HG02763 (cell line): Measurements from ENCODE around the gene UGP2.
"Not testable (repeated sequence)": the region's sequence is repeated elsewhere in the genome, so short reads cannot be mapped to it uniquely, and the experiment has no call there.

ENCODE experiments used
- ATAC-seq: cut with Tn5 transposase; IDR thresholded peaks from one replicate; pipeline ENCODE4 v1.9.1; 2021; ENCODE audit warnings: mild to moderate bottlenecking, moderate library complexity; ENCODE audit not compliant: unreplicated experiment

Gene UGP2

DNA sequence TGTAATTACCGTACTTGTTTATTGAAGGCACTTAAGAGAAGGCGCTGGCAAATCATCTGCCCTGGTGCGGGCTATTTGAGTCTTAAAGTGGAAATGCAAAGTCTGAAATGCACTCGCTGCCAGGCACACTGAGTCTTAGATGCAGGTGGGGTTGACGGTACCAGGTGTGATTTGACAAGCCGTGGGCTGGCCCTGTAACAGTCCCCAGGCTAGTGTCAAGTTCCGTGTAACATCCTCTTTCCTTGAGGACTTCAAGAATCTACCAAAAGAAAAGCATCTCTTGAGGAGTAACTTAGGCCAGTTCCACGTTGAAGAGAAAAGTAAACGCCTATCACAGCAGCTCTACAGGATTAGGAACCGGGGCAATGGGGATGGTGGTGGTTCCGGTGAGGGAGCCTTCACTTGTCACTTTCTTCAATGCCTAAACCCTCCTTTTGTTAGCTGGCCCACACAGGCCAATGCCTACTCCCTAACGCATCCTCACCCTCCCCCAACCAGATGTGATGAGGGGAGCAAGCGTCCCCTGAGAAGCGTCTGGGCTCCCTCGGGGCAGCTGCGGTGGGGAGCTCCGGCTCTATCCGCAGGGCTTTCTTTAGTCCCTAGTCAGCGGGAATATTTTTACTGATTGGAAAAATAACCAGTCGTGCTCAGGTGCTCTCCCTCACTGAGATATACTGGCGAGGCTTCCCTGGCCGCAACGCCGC is 1.5 kb upstream of the UGP2 start:
- ATAC-seq = peak; percentile 27

DNA sequence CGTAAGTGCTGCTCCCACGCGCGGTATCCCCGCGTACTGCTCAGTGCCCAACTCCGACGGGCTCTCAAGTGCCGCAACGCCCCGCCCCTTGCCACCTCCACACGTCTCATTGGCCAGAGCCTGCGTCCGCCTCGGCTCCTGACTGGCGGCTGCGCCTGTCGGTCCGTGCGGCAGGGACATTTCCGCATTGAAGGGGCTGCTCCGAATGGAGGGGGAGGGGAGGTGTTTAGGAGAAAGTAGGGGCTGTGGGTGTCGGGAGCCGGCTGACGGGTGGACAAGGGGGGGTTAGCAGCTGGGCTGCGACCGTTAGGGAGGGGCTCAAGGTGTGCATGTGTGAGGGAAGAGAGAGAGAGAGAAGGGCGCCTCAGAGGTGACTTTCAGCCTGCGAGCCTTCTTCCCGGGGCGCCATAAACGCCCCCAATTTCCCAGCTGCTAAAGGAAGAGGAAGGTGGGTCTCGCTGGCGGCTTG is 877 bp upstream of the UGP2 start:
- peak; percentile 93 for ATAC-seq

DNA sequence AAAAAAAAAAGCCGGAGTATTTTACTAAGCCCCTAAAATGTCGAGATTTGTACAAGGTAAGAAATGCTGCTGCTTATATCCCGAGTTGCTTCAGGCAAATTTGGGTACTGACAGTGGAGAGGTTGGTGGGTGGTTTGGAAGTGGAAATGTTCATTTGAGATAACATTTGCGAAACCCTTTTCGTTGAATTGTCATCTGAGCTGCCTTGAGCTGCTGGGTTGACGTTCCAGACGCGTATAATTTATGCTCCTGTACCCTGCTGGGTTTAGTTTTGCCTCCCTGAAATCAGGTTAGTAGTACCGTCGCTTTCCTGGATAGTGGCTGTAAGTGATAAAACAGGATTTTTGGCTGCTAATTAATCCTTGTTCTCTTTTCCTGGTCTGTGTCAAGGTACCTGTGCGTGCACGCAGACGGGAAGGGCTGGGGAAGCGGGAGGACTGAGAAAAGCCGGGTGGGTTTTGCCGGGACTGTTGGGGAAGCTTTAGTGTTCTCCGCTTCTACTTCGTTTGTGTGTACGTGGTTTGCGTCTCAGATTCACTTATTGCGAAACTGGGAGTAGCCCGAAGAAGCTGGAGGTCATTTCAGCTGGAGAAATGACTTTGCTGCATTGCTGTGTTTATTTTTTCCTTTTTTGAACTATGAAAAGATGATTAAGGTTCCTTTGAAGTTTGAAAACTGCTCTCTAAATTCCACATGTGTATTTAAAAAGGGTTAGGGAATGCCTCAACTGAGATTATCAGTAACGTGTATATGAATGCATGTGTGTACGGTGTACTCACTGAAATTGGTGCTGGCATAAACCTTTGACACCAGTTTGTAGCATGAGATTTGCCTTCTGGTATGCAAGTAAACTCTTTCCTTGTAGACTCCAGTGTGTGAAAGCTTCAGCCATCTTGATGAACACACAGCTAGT is 709 bp downstream of the UGP2 start:
- ATAC-seq = no peak

DNA sequence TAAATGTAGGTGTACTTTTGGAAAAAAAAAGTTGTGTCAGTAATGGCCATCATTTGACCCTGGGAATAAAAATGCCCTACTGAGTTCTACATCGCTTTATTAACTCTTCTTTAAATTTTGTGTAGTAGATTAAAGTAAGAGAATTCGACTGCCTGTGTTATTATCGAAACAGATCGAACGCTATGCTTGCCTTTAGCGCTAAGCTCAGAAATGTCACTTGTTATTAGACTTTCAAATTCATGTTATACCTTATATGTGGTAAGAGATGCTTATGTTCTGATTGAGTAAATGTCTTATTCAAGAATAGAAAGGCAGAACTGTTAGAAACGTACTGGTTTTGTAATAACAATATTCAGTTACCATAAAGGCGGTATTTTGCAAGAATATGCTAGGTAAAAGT is 1.4 kb downstream of the UGP2 start:
- ATAC-seq = no peak

DNA sequence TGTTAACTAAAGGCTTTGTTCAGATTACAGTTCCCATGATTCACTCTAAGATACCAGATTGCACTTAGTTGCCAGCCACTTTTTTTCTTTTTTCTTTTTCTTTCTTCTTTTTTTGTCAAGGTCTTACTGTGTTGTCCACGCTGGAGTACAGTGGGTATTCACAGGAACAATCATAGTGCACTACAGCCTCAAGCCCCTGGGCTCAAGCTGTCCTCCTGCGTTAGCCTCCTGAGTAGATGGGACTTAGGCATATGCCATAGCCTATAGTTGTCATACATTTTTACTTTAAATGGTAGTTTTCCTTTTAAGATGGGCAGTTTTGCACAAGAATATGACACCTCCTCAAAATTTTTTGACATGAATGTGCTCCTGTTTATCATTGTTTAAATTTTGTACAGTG is 2.1 kb downstream of the UGP2 start:
- no peak for ATAC-seq

DNA sequence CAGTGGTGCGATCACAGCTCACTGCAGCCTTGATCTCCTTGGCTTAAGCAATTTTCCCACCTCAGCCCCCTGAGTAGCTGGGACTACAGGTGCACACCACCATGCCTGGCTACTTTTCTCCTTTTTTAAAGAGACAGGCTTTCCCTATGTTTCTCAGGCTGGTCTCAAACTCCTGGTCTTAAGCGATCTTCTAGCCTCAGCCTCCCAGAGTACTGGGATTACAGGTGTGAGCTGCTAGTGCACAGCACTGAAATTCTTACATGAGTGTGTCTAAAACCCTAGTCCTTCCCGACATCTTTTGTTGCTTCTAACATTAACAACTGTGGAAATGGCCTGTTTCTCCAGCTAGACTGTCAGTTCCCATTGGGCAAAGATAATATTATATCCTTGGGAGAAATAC is 2.9 kb downstream of the UGP2 start:
- no peak for ATAC-seq

DNA sequence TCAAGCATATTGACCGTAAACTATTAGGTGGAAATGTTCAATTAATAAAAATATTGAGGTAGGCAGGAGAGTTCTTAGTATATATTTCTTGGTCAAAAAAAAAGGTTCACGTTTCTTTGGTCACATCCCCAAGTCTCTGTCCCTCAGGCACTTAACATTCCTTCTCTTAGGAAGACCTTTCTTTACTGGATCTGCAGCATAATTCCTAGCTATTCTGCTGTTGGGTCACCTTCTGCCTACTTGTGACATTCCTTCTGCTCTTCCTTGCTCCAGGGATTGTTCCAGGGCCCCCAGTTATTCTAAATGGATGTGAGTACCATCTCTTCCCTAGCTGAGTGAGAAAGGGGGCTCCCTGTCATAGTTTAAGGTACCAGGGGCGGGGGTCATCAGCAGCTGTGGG is 4.2 kb downstream of the UGP2 start:
- ATAC-seq = no peak

DNA sequence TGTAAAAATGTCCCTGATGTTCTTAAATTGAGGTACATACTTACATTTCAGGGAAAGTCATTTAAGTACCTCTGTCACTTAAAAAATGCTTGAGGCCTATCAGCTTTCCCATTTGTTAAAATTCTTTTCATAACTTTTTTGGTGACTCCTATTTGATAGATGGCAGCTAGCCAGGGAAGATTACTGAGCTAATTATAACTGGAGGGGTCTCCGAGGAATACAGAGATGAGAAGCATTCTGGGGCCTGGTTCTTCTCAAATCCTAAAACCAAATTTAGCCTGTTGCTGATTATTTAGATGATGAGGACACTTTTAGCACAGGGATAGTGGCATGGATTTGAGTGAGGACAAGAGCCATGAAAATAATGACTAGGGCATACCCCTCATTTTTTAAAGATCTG is 4.8 kb downstream of the UGP2 start:
- no peak for ATAC-seq

DNA sequence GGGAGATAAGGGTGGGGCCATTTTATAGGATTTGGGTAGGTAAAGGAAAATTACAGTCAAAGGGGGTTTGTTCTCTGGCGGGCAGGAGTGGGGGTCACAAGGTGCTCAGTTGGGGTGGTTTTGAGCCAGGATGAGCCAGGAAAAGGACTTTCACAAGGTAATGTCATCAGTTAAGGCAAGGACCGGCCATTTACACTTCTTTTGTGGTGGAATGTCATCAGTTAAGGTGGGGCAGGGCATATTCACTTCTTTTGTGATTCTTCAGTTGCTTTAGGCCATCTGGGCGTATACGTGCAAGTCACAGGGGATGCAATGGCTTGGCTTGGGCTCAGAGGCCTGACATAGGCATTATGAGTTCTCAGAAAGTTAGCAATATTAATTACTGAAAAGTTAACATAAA is 5.9 kb downstream of the UGP2 start:
- not testable (repeated sequence) for ATAC-seq

DNA sequence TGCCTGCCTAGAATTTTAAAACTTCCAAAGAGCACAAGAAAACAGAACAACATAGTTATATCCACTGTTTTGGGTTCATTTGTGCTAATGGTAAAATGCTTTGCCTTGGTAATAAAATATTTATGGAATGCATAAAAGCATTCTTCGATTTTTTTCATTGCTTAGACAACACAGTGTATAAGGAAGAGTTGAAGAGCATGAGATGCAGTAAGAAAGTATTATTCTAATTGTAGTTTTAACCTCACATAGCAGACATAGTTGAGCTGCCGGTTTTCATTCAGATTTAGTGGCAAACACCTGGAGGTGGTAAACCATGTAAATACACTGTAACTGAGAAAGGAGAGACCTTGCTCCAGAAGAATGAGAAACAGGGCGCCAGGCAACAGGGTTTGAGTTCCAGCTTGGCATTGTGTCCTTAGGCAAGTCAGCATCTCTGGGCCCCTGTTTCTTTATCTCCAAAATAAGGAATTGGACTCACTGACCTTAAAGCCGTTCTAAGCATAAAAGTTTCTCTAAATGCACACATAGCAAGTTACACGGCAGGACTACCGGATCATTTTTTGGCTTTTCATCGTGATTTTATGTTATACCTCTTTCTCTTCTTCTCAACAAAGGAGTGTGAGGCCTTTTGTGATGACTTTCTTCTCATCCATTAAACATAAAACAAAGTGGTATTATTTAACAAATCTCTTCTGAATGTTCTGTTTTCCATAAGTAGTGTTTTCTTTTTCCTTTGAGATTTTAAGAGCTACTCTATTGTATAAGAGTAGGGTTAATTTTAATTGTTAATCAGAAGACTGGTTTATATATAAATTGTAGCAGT is 7.9 kb downstream of the UGP2 start:
- no peak for ATAC-seq

DNA sequence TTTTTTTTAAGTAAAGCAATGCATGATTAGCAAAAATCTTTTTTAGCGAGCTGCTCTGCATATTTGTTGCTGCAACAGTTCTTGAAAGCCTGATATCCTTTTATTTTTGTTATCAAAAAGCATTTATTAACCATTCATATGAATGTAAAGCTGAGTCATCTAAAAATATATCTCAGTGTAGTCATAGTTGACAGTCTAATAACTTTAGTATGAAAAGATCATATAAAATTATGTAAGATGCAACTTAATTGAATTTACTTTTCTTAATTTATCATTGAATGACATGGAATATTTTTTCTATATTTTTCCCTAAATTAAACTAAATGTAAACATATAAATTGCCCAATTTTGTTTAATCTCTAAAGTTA is 8.5 kb downstream of the UGP2 start:
- ATAC-seq = no peak

DNA sequence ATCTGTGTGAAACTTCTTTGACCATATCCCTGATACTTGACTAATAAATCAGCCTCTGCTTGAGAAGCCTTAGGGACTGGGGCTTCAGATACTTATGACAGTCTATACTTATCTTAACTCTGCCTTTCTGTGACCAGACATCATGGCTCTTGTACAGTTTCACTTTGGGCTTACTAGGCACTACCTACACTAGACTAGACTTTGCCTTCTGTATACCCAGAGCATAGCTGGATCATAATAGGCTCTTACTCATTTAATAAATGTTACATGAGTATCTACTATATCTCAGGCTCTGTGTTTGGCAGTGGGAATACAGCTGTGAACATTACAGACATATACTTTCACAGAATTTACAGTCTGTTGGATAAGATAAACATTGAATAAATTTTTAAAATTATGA is 9.0 kb downstream of the UGP2 start:
- ATAC-seq = no peak

DNA sequence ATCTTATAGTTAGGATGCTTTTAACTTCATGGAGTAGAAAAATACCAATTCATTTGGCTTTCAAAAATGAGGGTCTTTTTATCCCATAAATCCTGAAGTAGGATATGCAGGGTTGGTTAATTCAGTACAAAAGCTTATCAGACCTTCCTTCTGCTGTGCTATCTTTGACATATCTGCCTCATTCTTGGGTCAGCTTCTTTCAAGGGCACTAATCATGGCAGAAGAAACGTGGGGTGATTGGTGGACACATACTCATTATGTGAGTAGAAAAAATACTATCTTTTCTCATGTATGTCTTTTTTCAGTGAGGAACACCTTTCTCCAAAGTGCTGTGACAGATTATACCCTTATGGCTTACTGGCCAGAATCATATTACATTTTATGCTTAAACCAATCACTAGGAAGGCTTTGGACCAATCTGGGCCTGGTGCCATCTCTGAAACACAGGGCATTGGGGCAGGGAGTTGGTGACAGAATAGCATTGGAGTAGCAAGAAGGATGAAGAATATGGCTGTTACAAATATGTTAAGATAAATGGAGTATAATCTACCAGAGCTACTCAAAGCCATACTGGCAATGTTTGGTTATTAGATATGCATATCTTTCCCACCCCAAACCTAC is 10.1 kb downstream of the UGP2 start:
- no peak for ATAC-seq

DNA sequence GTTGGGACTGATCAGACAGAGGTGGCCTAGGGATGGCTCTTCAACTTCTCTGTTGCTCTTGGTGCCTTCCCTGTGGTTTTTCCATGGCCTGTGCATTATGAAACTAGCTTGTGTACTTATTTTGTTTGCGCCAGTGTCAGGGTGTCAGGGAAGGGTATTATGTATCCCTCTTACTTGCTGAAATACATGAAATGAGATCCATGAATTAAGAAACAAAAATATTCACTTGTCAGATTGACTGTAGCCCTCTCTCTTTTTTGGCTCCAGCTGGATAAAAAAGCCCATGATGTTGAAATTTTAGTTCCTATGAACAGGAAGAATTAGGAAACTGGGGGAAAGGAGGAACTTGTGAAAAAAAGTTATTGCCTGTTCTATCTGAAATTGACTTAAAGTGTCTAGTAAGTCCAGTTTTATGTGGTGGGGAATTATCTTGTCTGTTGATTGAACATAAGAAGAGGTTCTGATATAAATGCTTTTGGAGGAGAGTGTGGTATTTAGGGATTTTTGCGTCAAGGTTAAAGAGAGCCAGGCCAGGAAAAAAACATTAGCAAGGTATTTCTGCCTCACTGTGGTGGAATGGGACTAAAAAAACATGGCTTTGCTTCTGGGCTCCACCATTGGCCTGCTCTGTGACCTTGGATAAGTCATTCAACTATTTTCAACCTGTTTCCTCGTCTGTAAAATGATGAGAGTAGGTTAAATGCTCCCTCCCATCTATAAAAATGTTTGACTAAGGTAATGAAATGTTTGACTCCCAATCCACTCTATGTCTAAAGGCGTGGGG is 12.0 kb downstream of the UGP2 start:
- ATAC-seq = no peak

DNA sequence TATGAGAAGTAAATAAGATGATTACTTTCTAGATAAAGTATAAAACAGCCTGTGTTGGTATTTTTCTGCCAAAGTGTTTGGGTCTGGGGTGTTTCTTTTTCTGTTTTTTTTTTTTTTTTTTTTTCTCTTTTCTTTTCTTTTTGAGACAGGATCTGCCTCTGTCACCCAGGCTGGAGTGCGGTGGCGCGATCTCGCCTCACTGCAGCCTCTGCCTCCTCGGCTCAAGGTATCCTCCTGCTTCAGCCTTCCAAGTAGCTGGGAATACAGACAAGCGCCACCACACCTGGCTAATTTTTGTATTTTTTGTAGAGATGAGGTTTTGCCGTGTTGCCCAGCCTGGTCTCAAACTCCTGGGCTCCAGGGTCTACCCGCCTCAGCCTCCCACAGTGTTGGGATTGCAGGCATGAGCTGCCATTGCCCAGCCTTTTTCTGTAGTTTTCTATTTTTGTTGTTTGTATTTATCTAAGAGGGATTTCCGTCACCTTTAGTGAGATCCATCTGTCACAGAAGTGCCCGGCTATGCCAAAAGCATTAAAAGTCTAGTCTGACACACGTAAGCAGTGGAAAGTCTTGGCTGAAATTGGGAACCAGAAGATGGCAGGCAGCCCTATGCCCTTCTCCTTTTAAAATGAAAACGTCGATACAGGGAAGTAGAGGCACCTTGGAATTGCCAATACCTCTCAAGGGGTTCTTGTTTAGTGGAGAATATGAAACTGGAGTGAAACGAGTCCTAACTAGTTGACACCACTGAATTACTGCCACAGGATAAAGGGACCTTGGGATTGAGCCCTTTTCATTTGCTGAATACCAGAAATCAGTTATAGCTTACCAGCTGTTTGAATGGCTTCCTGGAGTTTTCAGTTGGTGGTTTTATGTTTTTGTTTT is 14.0 kb downstream of the UGP2 start:
- no peak for ATAC-seq

DNA sequence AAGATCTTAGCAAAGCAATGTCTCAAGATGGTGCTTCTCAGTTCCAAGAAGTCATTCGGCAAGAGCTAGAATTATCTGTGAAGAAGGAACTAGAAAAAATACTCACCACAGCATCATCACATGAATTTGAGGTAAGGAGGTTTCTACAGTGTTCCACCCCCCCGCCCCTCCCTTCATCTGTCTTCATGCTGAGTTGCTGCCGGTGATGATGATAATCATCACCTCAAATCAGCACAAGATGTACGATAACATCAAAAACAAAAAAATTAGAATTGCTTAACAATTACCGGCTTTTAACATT is 14.6 kb downstream of the UGP2 start:
- no peak for ATAC-seq

DNA sequence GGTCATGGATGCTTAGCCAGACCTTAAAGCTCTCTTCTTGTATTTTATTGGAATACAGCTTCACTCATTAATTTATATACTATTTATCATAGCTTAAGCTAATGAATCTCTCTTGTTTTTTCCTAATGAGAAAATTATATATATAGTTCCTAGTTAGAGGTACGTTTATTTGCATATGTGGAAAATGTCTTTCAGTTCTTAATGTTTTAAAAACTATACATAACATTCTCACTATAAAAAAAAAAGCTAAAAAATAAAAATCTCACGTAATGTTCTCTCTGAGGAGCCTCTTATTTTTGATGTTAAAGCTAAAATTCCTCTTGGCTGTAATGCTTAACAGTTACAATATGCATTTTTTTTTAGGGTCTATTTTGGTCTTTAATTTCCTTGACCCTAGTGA is 16.6 kb downstream of the UGP2 start:
- no peak for ATAC-seq

DNA sequence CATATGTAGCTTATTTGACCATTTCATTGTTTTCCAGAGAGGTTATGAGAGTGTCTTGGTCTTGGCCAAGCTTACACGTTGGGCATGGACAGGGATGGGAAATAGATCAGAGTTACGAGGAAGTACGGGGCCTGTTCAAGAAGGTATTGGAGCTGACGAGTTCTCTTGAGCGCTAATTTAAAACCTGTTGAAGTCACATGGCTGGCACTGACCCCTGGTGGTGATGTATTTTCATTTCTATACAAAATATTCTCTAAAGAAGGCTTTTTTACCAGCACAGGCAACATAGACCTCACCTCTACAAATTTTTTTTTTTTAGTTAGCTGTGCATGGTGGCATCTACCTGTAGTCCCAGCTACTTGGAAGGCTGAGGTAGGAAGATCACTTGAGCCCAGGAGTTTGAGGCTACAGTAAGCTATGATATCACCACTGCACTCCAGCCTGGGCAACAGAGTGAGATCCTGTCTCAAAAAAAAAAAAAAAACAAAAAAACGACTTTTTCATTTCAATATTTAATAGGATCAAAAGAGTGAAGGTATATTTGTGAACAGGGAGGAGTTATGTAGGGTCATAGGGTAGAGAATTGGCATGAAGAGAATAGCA is 19.6 kb downstream of the UGP2 start:
- ATAC-seq = no peak

DNA sequence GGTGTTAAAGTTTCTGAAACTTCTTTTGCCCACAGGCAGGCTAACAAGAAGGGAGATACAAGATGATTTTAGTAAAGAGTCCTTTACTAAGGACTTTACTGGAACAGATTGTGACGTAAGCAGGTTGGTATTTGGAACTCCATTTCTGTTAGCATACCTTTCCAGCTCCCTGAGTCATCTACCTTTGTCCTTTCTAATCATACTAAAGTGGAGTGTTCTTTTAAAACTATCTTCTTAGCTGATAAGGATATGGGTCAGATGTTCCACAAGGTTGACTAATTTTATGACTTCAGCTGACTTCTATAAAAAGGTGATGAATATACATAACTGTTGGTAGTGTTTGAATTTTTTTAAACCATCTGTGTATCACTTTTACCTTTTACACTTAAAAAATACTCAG is 21.1 kb downstream of the UGP2 start:
- no peak for ATAC-seq
